Ascending aorta (tissue), 2 donors: Measurements from ENCODE around the gene NDST1. TPM values are rescaled to one million over a fixed set of nuclear protein-coding genes. Genes with fewer than 3 reads are reported as not detected.

Source experiments
- DNase-seq, 2 donors: peaks; one replicate each; pipeline ENCODE4 v3.0.0-alpha.2; 2019; ENCODE audit warnings: low spot score in 2 of 2
- H3K27ac ChIP-seq, 2 donors: fragments of 200-600 bp; sonication (generic); one replicate each; pipeline ENCODE4 v1.5.1; 2016 to 2017; ENCODE audit warnings: mild to moderate bottlenecking in 1 of 2
- H3K27me3 ChIP-seq: fragments of 200-600 bp; sonication (generic); one replicate; pipeline ENCODE4 v1.5.1; 2017
- H3K36me3 ChIP-seq, 2 donors: fragments of 200-600 bp; sonication (generic); one replicate each; pipeline ENCODE4 v1.5.1; 2016
- H3K4me1 ChIP-seq, 2 donors: fragments of 200-600 bp; sonication (generic); one replicate each; pipeline ENCODE4 v1.5.1; 2016 to 2017; ENCODE audit warnings: mild to moderate bottlenecking in 1 of 2
- H3K4me3 ChIP-seq, 2 donors: fragments of 200-600 bp; sonication (generic); one replicate each; pipeline ENCODE4 v1.5.1; 2016 to 2017; ENCODE audit warnings: mild to moderate bottlenecking in 1 of 2
- H3K9me3 ChIP-seq, 2 donors: fragments of 200-600 bp; sonication (generic); one replicate each; pipeline ENCODE4 v1.5.1; 2016
- intact Hi-C: fragments of 100-400 bp; cut with DNase I; formaldehyde crosslinking; loops from one replicate; pipeline ENCODE4 v1.15.1; 2023
- total RNA-seq: library from RNA; depleted of rRNA; stranded (reverse); fragments of >200 nt; gene quantifications from one replicate; pipeline ENCODE4 v1.1.0, GENCODE V29; 2016
- TF ChIP-seq, protein P1 (sequence below), 3 experiments: fragments of 200-600 bp in 2 of 3; fragments of 450-650 bp in 1 of 3; sonication (generic) in 2 of 3; IDR thresholded peaks; one replicate each; pipeline ENCODE4 v1.5.1; 2016 to 2019; ENCODE audit warnings: antibody characterized with exemption in 3 of 3, mild to moderate bottlenecking in 1 of 3, moderate library complexity in 1 of 3

The NDST1 gene
- total RNA-seq, 1 donor from 2014 or later, result 71.5 TPM

- Histone ChIP-seq H3K27ac (no peak overlapping the region), H3K9me3 (no peaks in the 10 kb centered on the region), H3K36me3 (peaks cover 23 to 25% of the 10 kb centered on the region in 2 donors), H3K4me3 (no peak overlapping the region), H3K27me3 (no peaks in the 10 kb centered on the region), H3K4me1 (peaks cover 10 to 38% of the 10 kb centered on the region in 2 donors)
- DNase-seq, result no peak
- TF ChIP-seq, protein P1, sequence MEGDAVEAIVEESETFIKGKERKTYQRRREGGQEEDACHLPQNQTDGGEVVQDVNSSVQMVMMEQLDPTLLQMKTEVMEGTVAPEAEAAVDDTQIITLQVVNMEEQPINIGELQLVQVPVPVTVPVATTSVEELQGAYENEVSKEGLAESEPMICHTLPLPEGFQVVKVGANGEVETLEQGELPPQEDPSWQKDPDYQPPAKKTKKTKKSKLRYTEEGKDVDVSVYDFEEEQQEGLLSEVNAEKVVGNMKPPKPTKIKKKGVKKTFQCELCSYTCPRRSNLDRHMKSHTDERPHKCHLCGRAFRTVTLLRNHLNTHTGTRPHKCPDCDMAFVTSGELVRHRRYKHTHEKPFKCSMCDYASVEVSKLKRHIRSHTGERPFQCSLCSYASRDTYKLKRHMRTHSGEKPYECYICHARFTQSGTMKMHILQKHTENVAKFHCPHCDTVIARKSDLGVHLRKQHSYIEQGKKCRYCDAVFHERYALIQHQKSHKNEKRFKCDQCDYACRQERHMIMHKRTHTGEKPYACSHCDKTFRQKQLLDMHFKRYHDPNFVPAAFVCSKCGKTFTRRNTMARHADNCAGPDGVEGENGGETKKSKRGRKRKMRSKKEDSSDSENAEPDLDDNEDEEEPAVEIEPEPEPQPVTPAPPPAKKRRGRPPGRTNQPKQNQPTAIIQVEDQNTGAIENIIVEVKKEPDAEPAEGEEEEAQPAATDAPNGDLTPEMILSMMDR (IDR thresholded peaks at IDR 0.05), result no peak
- intact Hi-C loops, result no loop called here
Observed at GRCh38 chr5:150527808-150528207, 19.9 kb downstream of the NDST1 start.

- no peak for DNase-seq
- TF ChIP-seq, protein P1 (IDR thresholded peaks at IDR 0.05), result no peak
- Histone ChIP-seq H3K27me3 (no peaks in the 10 kb centered on the region), H3K9me3 (no peaks in the 10 kb centered on the region), H3K4me1 (peaks cover 5 to 29% of the 10 kb centered on the region in 2 donors), H3K27ac (peak overlapping the region; percentile 48 to 74), H3K4me3 (no peak overlapping the region), H3K36me3 (peaks cover 32 to 35% of the 10 kb centered on the region in 2 donors)
- intact Hi-C loops, result no loop called here
Observed at GRCh38 chr5:150528924-150529546, 21.1 kb downstream of the NDST1 start.

DNA sequence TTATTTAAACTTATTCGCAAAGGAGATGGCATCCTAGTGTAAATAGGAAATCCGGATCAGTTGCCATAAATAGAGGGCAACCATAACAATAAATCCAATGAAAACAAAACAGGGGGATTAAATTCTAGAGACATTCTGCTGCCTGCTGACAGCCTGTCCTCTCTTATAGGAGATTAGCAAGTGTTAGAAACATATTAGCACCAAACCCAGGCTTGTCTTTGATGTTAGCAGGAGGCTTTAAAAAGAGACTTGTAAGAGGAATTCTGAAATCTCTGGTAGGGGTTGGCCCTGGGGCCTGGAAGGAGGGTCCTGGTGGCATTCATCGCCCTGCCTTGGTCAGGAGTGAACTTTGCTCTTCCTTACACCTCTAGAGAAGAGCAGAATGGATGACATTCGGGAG lies 21.6 kb downstream of the NDST1 start:
- no peak overlapping the region for H3K4me3 ChIP-seq
- H3K27me3 ChIP-seq, result no peaks in the 10 kb centered on the region
- H3K27ac ChIP-seq, result peak overlapping the region; percentile 71 to 74
- H3K9me3 ChIP-seq, result no peaks in the 10 kb centered on the region
- TF ChIP-seq, protein P1 (IDR thresholded peaks at IDR 0.05), result no peak
- peaks cover 37 to 40% of the 10 kb centered on the region in 2 donors for H3K36me3 ChIP-seq
- H3K4me1 ChIP-seq, result peaks cover 5 to 25% of the 10 kb centered on the region in 2 donors
- no peak for DNase-seq
- intact Hi-C loops, result no loop called here

DNA sequence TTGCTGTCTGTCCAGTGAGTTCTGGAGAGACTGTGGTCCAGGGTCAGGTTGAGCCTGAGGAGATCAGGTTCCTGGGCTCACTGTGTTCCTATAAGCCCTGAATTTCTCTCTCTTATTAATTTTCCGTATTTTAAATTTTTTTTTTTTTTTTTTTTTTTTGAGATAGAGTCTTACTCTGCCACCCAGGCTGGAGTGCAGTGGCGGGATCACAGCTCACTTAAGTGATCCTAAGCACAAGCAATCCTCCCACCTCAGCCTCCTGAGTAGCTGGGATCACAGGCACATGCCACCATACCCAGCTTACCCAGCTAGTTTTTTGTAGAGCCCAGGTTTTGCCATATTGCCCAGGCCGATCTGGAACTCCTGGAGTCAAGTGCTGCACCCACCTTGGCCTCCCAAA lies 22.5 kb downstream of the NDST1 start:
- H3K4me1 ChIP-seq, result peaks cover 5 to 21% of the 10 kb centered on the region in 2 donors

DNA sequence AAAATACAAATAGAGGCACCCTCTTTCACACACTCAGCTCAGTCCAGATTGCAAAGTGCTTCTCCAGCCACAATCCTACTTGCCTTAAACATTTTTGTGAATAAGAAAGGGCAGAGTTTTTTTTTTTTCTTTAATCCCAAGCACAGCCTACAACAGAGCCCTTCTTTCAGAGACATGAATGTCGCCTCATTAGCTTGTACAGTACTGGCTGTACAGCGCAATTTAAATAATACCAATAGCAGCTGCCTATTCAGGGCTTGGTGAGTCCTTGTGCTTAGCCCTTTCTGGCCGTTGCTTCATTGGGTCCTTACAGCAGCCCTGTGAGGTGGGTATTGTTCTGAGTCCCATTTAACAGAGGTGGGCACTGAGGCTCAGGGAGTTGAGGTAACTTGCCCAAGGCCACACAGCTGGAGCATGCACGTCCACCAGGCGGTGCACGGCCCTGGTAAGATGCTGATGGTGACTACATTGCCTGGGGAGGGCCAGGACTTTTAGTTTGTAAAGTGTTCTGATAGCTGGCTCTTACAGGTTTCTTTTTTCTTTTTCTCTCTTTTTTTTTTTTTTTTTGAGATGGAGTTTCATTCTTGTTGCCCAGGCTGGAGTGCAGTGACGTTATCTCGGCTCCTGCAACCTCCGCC lies 23.1 kb downstream of the NDST1 start:
- intact Hi-C loops, result no loop called here
- H3K9me3 ChIP-seq, result no peaks in the 10 kb centered on the region
- H3K4me3 ChIP-seq, result no peak overlapping the region
- peaks cover 5 to 21% of the 10 kb centered on the region in 2 donors for H3K4me1 ChIP-seq
- H3K36me3 ChIP-seq, result peaks cover 51 to 55% of the 10 kb centered on the region in 2 donors
- no peak for DNase-seq
- H3K27ac ChIP-seq, result no peak overlapping the region
- H3K27me3 ChIP-seq, result no peaks in the 10 kb centered on the region
- TF ChIP-seq, protein P1 (IDR thresholded peaks at IDR 0.05), result no peak

More for the DNA sequence above, 22.5 kb downstream of the NDST1 start:
- Histone ChIP-seq H3K9me3 (no peaks in the 10 kb centered on the region), H3K27me3 (no peaks in the 10 kb centered on the region), H3K36me3 (peaks cover 45 to 49% of the 10 kb centered on the region in 2 donors), H3K4me3 (no peak overlapping the region), H3K27ac (peak overlapping the region; percentile 71 to 74)
- DNase-seq, result no peak
- TF ChIP-seq, protein P1 (IDR thresholded peaks at IDR 0.05), result no peak
- intact Hi-C loops, result no loop called here
